ENCODE measurements around the gene PRG3.
"Not testable (repeated sequence)": the region's sequence is repeated elsewhere in the genome, so short reads cannot be mapped to it uniquely, and the experiment has no call there.

PRG3 gene

GRCh38 chr11:57408771-57409170 lies 27.8 kb upstream of the PRG3 start:
- no peak for DNase-seq (ENCODE audit: low read depth)

- DNase-seq (ENCODE audit: low read depth) = no peak
These were observed 27.1 kb upstream of the PRG3 start for GRCh38 chr11:57407941-57408475.

DNA sequence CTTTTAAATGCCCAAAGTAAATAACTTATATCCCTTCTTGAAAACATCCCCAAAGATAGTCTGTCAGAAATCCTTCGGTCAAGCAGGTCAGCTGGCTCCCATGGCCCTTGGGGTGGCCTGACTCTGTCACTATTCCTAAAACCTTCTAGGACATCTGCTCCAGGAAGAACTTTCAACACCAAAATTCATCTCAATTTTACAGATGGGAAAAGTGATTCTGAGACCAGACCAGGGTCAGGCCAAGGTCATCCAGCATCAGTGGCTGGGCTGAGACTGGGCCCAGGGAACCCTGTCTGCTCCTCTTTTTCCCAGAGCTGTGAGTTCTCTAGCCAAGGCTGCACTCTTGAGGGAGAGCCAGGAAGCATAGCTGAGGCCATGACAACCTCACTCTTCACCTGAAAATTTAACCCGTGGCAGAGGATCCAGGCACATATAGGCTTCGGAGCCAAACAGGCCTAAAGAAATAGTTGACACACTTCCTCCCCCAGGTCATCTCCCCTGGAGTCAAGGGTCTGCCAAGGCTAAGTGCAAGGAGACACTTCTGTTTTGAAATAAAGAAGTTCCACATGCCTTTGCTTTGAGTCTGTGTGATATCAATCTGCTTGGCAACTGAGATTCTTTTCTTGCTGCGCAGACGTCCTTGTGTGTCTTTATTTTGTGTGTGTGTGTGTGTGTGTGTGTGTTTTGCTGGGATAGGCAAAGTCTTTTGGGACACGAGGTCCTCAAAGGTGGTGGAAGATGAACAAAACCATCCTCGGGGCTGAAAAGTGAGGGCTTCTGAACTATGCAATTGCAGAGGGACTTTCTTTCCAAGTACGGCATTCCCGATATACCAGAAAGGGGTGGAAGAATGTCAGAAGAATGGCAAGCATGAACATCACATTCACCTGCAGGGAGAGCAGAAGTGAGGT lies 26.3 kb upstream of the PRG3 start:
- no peak for DNase-seq (ENCODE audit: low read depth)

- no peak for DNase-seq (ENCODE audit: low read depth)
These were observed 25.5 kb upstream of the PRG3 start for GRCh38 chr11:57406337-57406904.

- no peak for DNase-seq (ENCODE audit: low read depth)
These were observed 24.4 kb upstream of the PRG3 start for GRCh38 chr11:57405271-57405860.

GRCh38 chr11:57403802-57404147 lies 22.8 kb upstream of the PRG3 start:
- DNase-seq (ENCODE audit: low read depth) = no peak

DNA sequence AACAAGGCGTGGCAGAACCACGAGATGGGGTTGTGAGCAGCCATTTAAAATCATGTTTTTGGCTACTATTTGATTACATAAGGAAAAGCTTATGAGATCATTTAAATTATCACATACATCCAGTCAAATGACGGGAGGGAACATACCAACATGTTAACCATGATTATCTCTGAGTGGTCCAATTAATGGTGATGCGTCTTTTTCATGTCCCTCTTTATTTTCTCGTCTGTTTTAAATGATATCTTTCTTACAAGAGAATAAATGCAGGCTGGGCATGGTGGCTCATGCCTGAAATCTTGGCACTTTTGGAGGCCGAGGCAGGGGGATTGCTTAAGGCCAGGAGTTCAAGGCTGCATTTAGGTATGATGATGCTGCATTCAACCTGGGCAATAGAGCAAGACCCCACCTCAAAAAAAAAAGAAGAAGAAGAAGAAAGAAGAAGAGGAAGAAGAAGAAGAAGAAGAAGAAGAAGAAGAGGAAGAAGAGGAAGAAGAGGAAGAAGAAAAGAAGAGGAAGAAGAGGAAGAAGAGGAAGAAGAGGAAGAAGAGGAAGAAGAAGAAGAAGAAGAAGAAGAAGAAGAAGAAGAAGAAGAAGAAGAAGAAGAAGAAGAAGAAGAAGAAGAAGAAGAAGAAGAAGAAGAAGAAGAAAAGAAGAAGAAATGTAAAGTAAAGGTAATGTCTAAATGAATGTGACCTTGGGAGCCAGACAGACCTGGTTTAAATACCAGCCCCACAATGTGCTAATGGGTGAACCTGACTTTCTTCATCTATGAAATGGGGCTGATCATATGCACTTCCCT lies 22.3 kb upstream of the PRG3 start:
- not testable (repeated sequence) for DNase-seq (ENCODE audit: low read depth)

DNA sequence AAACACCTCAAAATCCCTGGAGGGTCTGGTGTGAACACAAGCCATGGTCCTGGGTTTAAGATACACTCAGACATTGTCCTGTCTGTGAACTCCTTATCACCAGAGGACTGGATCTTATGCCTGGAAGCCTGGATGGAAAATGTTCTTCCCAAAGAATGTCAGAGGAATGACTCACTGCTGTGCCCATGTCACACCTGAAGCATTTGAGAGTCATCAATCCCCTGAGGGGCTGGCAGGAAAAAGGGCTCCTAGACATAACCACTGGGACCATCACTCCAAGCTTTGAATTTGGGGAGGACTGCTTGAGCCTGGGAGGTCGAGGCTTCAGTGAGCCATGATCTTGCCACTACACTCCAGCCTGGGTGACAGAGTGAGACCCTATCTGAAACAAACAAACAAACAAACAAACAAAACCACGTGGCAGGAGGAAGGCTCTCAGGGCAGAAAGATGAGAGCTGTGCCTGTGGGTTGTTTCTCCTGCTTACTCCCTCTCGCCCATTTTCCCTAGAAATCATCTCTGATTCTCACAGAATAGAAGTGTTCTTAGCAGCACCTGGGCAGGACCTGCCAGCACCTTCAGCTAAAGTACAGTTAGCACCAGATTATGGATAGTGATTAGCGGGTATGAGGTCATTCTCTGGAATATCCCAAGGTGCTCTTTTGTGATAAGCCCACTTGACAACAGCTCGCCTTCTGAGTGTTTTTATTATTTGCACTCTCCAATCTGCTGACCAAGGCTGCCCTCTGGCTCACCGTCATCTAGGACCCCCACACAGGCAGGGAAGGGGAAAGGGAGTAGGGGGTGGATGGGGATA lies 21.4 kb upstream of the PRG3 start:
- no peak for DNase-seq (ENCODE audit: low read depth)

DNA sequence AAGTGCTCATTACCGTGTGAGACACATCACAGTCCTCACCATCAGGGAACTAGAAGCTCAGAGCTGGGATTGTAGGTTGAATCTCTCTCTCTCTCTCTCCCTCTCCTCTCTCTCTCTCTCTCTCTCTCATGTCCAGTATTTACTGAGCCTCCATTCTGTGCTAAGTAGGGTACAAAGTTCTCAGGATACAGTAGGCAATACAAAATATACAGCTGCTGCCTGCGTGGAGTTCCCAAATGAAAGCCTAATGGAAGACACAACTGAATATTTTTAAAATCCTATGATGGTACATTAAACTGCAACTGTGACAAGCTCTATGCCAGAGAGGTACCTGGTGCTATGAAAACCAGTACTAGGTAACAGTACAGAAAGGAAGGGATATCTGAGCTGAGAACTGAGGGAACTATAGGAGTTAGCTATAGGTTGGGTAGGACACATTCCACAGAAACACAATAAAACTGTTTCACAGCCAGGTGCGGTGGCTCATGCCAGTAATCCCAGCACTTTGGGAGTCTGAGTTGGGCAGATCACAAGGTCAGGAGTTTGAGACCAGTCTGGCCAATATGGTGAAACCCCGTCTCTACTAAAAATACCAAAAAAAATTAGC lies 19.1 kb upstream of the PRG3 start:
- no peak for DNase-seq (ENCODE audit: low read depth)

DNA sequence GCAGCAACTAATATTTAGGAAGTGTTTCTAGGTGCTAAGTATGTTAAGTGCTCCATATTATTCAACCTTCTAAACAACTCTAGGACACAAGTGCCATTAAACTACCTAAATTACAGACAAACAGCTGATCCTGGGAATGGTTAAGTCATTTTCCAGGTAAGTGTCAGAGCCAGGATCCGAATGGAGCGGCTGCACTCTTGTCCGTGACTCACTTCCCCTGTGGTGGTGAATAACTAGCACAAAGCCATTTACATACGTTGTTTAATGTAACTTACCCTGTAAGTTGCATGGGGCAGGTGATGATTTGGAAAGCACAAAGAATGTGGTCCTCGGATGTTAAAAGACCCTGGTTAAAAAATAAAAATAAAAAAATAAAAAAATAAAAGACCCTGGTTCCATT lies 18.3 kb upstream of the PRG3 start:
- DNase-seq (ENCODE audit: low read depth) = no peak

- DNase-seq (ENCODE audit: low read depth) = no peak
These were observed 16.5 kb upstream of the PRG3 start for GRCh38 chr11:57397394-57397990.

DNA sequence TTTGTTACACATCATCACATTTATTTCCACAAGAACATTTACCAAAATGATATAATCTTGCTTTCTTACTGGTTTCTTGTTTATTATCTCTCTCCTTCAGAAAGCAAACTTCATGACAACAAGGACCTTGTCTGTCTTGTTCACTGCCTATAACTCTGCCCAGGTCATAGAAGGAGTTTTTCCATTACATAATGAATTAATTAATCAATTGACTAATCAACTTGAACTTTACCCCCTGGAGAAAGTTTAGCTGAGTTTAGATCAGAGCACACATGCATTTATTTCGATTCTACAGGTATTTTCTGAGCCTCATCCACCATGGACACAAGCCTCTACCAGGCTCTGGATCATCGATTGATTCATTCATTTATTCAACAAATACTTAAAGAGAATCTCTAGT lies 15.8 kb upstream of the PRG3 start:
- DNase-seq (ENCODE audit: low read depth) = no peak

DNA sequence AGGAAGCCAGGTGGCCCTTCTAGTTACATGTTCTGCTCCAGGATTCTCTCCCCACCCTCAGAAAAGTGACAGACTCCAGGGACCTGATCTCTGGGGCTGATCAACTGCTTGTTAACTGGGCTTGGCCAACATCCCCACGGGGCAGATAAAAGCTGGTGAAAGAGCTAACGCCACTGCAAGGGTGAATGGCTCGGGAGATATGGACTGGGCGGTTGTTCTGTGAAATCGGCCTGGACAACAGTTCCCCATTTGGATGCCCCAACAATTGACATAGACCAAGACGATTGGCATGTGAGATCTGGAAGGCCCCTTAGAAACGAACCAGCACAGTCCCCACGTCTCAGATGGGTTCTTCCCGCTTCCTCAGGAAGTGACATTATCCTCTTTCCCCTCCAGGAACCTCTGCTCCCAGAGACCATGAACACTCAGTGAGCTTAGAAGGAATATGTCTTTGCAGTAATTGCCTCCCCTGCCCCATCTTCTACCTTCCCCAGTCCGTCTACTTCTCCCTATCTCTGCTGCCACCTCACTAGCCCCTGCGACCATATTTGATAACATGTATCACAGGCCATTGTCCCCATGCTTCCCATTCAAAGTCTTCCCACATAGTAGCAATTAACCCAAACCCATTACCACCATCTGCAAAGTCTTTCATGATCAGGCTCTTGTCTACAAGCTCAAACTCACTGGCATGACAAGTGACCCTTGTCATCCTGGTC lies 15.1 kb upstream of the PRG3 start:
- DNase-seq (ENCODE audit: low read depth) = no peak

DNA sequence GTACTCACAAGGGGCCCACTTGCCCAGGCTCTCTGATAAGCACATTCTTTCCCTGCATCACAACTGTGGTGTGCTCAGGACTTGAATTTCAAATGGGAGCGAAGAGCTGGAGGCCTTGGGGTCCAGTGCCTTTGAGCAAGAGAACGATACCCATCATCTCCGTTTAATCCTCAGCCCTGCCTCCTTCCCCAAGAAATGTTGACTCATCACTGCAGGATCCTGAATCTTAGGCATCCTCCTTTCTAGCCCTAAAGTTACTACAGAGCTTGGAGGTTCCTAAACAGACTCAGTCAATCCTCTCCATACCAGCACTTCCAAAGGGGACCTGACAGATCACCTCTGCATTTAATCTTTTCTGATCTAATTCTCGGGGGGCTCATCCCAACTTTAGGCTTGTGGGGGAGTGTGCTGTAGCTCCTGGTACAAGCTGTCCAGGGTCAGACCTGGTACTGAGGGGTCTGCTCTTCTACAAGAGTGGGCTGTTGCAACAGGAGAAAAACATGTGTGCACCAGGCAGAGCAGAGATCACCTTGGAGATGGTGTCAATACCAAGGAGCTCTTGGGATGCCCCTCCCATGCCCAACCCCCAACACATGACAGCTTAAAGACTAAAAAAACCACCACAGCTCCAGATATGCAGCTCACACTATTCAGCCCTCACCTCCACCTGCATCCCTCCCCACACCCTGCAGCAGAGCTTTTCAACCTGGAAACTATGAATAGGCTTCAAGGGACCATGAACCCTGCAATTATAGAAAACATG lies 13.4 kb upstream of the PRG3 start:
- no peak for DNase-seq (ENCODE audit: low read depth)

DNA sequence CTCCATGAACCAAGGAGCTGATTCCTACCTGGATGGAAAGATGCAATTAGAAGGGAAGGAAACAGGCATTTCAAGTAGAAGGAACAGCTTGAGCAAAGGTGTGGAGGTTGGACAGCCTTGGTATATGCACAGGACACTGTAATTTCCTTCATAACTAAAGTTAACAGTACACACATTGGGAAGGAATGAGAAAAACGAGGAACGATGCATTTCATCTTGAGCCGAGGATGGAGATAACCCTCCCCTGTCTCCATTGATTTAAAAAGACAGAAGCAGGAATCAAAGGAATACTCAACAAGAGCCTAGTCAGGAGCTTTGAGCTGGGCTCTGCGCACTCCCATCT lies 11.8 kb upstream of the PRG3 start:
- DNase-seq (ENCODE audit: low read depth) = no peak

DNA sequence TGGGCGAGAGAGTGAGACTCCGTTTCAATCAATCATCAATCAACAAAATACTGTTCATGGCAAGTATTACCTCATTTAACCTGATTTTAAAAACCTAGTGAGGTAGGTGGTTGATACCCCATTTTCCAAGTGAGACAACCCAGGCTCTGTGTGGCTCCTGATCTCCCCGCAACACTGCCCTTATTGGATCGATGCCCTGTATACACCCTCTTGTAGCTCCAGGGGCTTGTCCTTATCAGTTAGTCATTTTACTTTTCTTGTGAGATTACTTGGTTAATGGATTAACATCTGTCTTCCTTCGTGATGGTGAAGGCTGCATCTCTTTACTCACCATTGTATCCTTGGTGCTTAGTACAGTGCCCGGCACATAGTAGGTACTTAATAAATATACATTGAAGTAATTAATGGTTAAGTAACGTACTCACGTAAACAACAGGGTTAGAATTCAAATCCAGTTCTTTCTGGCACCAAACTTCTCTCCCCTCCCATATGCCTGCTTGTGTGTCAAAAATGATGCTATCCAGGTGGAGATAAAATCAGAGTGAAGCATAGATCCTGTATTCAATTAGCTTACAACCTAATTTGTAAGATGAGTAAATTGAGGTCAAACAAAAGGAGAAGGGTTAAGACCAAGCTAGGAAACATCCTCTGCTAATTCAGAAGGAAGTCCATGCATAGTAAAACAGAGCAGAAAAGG lies 11.3 kb upstream of the PRG3 start:
- no peak for DNase-seq (ENCODE audit: low read depth)

GRCh38 chr11:57391539-57391938 lies 10.6 kb upstream of the PRG3 start:
- no peak for DNase-seq (ENCODE audit: low read depth)

DNA sequence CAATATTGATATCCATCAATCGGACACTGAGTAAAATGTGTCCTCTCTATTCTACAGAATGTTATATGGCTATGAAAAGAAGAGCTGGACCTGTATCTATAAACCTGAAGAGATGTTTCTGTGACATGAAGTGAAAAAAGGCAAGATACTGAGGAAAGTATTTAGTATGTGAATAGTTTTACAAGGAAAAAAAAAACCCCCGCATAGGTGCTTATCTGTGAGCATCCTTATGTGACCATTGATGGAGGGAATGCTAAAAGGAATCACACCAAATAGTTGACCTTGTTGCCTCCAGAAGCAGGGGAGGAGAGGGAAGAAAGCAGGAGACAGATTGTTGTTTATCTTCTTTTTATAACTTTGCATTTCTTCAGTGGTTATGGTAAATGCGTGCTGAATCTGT lies 10.2 kb upstream of the PRG3 start:
- DNase-seq (ENCODE audit: low read depth) = no peak

DNA sequence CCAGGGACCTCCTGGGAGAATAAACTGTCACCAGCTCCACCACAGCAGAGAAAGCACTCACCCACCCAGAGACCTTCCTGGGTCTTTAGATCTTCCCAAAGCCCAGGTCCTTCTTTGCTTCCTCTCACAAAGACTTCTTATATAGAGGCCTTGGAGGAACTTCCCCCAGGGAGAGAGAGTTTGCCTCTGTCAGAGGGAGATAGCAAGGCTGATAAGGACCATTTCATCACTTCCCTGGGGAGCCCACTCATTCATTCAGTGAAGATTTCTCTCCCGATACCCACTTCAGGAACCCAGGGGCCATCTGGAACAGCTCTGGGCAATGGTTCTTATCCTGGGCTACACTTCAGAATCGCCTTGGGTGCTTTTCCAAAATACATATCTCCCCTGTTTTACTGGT lies 9.6 kb upstream of the PRG3 start, which contains the start of gene PRG2:
PRG2 (minus strand) TSS at position 116 of the 400 bp plus-strand sequence. CDS start 706 bp downstream, outside the sequence.
- no peak for DNase-seq (ENCODE audit: low read depth)

Measured in activated gamma-delta T cell treated with anti-CD3 and anti-CD28 coated beads, Interleukin-2, amount 50 U/mL, for 16 hours (primary cell).